Vagina (tissue), 2 donors: ENCODE results near the gene FSD1.

ENCODE experiments used
- CTCF ChIP-seq, 3 experiments: fragments of 450-650 bp in 2 of 3; fragments of 200-600 bp in 1 of 3; sonication (generic) in 1 of 3; IDR thresholded peaks; one replicate each; pipeline ENCODE4 v1.5.1; 2017 to 2019; ENCODE audit warnings: antibody characterized with exemption in 3 of 3, mild to moderate bottlenecking in 2 of 3, moderate library complexity in 2 of 3
- POLR2A ChIP-seq, 2 donors: fragments of 450-650 bp; IDR thresholded peaks; one replicate each; pipeline ENCODE4 v1.6.1; 2017; ENCODE audit warnings: antibody characterized with exemption in 2 of 2, mild to moderate bottlenecking in 2 of 2, moderate library complexity in 2 of 2
- POLR2AphosphoS5 ChIP-seq, 2 donors: sonication (generic); formaldehyde crosslinking; IDR thresholded peaks; one replicate each; pipeline ENCODE4 v1.9.0; 2017; ENCODE audit warnings: antibody characterized with exemption in 2 of 2, mild to moderate bottlenecking in 2 of 2, low read depth in 1 of 2; ENCODE audit not compliant: insufficient read depth in 1 of 2

- TF ChIP-seq CTCF (IDR thresholded peaks at IDR 0.05) (no peak), POLR2A (IDR thresholded peaks at IDR 0.05) (no peak), POLR2AphosphoS5 (IDR thresholded peaks at IDR 0.05; ENCODE audit: insufficient read depth in 1 of 2, low read depth in 1 of 2) (no peak)
These were observed 9.6 kb downstream of the FSD1 start for GRCh38 chr19:4313847-4314490.
